A673 (cell line): ENCODE measurements around the gene FLOT2. TPM values are rescaled to one million over a fixed set of nuclear protein-coding genes. Genes with fewer than 3 reads are reported as not detected.

Experiments used
- BruUV-seq: library from RNA; stranded (reverse); fragments of 400-500 nt; replicated peaks from 2 replicates; lab custom pipeline; 2021; lab: Mats Ljungman, UMichigan
- CTCF ChIA-PET: fragments of 300-600 bp; sonication (Branson Sonifier 250); formaldehyde crosslinking; loops from one replicate; lab custom pipeline; 2022; ENCODE audit warnings: antibody characterized with exemption; lab: Charles Lee
- POLR2A ChIA-PET: fragments of 300-600 bp; sonication (Branson Sonifier 250); formaldehyde crosslinking; loops from one replicate; lab custom pipeline; 2022; ENCODE audit warnings: antibody characterized with exemption; ENCODE audit not compliant: low non-redundant PET; lab: Charles Lee
- DNase-seq: peaks from one replicate; pipeline ENCODE4 v3.0.0-alpha.2; 2015; ENCODE audit warnings: low spot score
- H3K27ac ChIP-seq: fragments of 200-600 bp; sonication (generic); 2 replicates; pipeline ENCODE4 v1.5.1; 2016; ENCODE audit warnings: mixed run types, low read depth, mild to moderate bottlenecking, mixed read lengths, antibody characterized with exemption, low read length; ENCODE audit not compliant: poor library complexity, severe bottlenecking
- H3K27me3 ChIP-seq: fragments of 200-600 bp; sonication (generic); replicated peaks from 2 replicates; pipeline ENCODE4 v1.6.1; 2017; ENCODE audit warnings: mixed run types, low read depth, mild to moderate bottlenecking, mixed read lengths, antibody characterized with exemption, low read length; ENCODE audit not compliant: insufficient read depth, poor library complexity
- H3K36me3 ChIP-seq: fragments of 200-600 bp; sonication (generic); 2 replicates; pipeline ENCODE4 v1.6.1; 2016; ENCODE audit warnings: mixed run types, mild to moderate bottlenecking, mixed read lengths, antibody characterized with exemption, low read length; ENCODE audit not compliant: insufficient read depth, poor library complexity, severe bottlenecking
- H3K4me1 ChIP-seq: fragments of 200-600 bp; sonication (generic); 2 replicates; pipeline ENCODE4 v1.6.1; 2017; ENCODE audit warnings: mixed run types, mild to moderate bottlenecking, mixed read lengths, antibody characterized with exemption, low read length; ENCODE audit not compliant: insufficient read depth, poor library complexity, severe bottlenecking
- H3K4me3 ChIP-seq: fragments of 200-600 bp; sonication (generic); 2 replicates; pipeline ENCODE4 v1.5.1; 2016; ENCODE audit warnings: low read depth, mixed run types, mild to moderate bottlenecking, mixed read lengths, low read length; ENCODE audit not compliant: poor library complexity, severe bottlenecking
- H3K9me3 ChIP-seq: fragments of 200-600 bp; sonication (generic); 2 replicates; pipeline ENCODE4 v1.6.1; 2016; ENCODE audit warnings: mixed run types, low read depth, mild to moderate bottlenecking, mixed read lengths, antibody characterized with exemption, low read length; ENCODE audit not compliant: poor library complexity, severe bottlenecking
- EZH2 ChIP-seq: fragments of 200-600 bp; sonication (generic); IDR thresholded peaks from 2 replicates; pipeline ENCODE4 v1.6.1; 2017; ENCODE audit warnings: borderline replicate concordance, low read depth, mild to moderate bottlenecking, mixed read lengths, antibody characterized with exemption, low read length; ENCODE audit not compliant: poor library complexity, severe bottlenecking
- intact Hi-C: fragments of 100-400 bp; cut with micrococcal nuclease; formaldehyde crosslinking; loops from one replicate; pipeline ENCODE4 v1.10.0; 2022; ENCODE audit not compliant: unreplicated experiment
- total RNA-seq: library from RNA; stranded (reverse); gene quantifications from 2 replicates; pipeline ENCODE4 v1.2.3, GENCODE V29; 2021
- TF ChIP-seq, protein P1 (sequence below): fragments of 300-800, 200-600 bp; sonication (generic); conservative IDR thresholded peaks from 2 replicates; pipeline ENCODE4 v1.5.1; 2017; ENCODE audit warnings: low read depth, mild to moderate bottlenecking, antibody characterized with exemption, low read length, moderate library complexity, mixed read lengths

Gene FLOT2
- total RNA-seq, 1 experiment from 2014 or later, result 79.1 TPM

DNA sequence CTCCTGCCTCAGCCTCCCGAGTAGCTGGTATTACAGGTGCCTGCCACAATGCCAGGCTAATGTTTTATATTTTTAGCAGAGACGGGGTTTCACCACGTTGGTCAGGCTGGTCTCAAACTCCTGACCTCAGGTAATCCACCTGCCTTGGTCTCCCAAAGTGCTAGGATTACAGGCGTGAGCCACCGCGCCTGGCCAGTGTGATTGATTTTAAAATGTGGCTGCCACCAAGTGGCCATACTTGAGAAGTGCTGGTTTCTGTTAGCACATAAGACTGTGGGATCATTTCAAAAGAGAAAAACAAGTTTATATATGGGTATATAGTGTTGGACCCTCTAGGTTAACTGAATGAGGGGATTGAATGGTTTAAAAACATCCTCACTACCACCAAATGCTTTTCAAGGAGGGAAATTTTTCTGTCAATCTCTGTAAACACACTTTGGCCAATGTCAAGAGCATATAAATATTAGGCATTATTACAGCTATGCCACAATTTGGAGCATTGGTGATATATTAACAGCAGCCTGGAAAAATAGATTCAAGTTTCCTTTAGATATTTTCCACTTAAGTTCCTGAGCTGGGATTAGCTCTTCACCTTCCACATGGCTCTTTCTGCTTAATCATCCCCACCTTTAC is 18.9 kb upstream of the FLOT2 start:
- ChIA-PET POLR2A (interaction anchor here (0.6 kb wide), 1 partner anchor 195 kb away, joined by 8 read pairs; no protein-coding TSS in a partner anchor), CTCF (interaction anchor here (0.7 to 2.3 kb wide), 4 partner anchors 94 to 190 kb away, joined by 3 to 13 read pairs (median 4); partner anchors contain the start of gene TLCD1)
- Histone ChIP-seq H3K4me3 (no peak overlapping the region), H3K4me1 (no peaks in the 10 kb centered on the region), H3K36me3 (peaks cover 95% of the 10 kb centered on the region), H3K27me3 (no peaks in the 10 kb centered on the region), H3K27ac (no peak overlapping the region), H3K9me3 (no peaks in the 10 kb centered on the region)
- TF ChIP-seq, protein P1, sequence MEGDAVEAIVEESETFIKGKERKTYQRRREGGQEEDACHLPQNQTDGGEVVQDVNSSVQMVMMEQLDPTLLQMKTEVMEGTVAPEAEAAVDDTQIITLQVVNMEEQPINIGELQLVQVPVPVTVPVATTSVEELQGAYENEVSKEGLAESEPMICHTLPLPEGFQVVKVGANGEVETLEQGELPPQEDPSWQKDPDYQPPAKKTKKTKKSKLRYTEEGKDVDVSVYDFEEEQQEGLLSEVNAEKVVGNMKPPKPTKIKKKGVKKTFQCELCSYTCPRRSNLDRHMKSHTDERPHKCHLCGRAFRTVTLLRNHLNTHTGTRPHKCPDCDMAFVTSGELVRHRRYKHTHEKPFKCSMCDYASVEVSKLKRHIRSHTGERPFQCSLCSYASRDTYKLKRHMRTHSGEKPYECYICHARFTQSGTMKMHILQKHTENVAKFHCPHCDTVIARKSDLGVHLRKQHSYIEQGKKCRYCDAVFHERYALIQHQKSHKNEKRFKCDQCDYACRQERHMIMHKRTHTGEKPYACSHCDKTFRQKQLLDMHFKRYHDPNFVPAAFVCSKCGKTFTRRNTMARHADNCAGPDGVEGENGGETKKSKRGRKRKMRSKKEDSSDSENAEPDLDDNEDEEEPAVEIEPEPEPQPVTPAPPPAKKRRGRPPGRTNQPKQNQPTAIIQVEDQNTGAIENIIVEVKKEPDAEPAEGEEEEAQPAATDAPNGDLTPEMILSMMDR, result peak; percentile 73
- TF ChIP-seq EZH2, result no peak
- BruUV-seq, result no TSS peak
- peak; percentile 60 for DNase-seq
- intact Hi-C loops, result loop anchor here (2.0 kb wide), 1 partner anchor 192 kb away; no protein-coding TSS in a partner anchor

DNA sequence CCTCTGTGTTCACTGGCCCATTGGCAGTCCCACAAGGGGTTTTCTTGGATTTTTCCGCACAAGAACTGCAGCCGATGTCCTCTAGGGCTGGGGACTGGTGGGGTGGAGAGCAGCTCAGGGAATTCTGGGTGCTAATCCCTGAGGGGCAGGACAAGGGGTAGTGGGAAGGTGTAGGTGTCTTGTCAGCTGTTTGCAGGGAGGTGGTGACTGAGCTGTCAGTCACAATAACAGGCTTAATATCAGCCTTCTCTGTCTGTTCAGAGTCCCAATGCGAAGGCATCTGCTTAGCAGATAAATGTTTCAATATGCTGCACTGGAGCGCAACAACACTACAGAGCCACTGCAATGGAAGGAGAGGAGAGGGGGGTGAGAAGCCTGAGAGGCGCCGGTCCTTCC is 15.4 kb upstream of the FLOT2 start:
- TF ChIP-seq, protein P1, result no peak
- no peak for TF ChIP-seq EZH2
- Histone ChIP-seq H3K27me3 (no peaks in the 10 kb centered on the region), H3K27ac (no peak overlapping the region), H3K9me3 (no peaks in the 10 kb centered on the region), H3K4me1 (peaks cover 5% of the 10 kb centered on the region), H3K36me3 (peaks cover 98% of the 10 kb centered on the region), H3K4me3 (no peak overlapping the region)
- POLR2A ChIA-PET, result no interaction called here
- intact Hi-C loops, result no loop called here
- CTCF ChIA-PET, result interaction anchor here (0.8 to 1.4 kb wide), 5 partner anchors 15 to 211 kb away, joined by 3 to 5 read pairs (median 4); partner anchors contain the start of gene TLCD1
- no TSS peak for BruUV-seq
- no peak for DNase-seq

DNA sequence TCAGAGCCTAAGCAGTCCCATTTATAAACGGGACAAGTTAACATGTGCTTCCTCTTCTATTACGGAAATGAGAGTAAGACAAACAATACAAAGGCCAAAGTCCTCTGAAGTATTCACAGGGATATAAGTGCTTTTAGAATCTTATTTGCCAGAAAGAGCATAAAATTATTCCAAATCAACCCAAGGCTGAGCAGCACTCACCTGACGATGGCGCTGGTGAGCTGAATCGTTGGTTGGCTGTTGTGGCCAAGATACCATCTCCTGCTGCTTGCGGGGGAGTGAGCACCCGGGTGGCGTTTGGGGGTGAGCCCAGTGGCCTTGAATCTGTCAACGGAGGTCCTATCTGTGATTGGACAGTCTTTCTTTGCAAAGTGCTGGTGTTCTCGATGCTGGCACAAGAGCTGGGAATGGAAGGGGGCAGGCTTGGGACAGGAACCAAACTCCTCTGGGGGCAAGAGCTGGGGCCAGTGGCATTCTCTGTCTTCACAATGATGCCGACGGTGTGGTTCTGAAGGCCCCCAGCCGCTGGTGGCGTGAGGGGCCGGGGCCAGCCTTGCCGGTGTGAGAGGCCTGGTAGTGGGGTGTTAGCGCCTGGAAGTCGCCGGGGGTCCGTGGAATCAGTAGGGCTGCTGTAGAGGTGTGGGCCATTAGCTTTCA is 14.9 kb upstream of the FLOT2 start:
- peaks cover 97% of the 10 kb centered on the region for H3K36me3 ChIP-seq
- intact Hi-C loops, result no loop called here
- H3K4me1 ChIP-seq, result peaks cover 5% of the 10 kb centered on the region
- no peaks in the 10 kb centered on the region for H3K27me3 ChIP-seq
- TF ChIP-seq, protein P1, result peak; percentile 75
- no peak for TF ChIP-seq EZH2
- BruUV-seq, result no TSS peak
- H3K4me3 ChIP-seq, result no peak overlapping the region
- ChIA-PET CTCF (interaction anchor here (0.6 to 1.4 kb wide), 7 partner anchors 14 to 212 kb away, joined by 3 to 6 read pairs (median 4); partner anchors contain the start of gene TLCD1), POLR2A (interaction anchor here (0.6 kb wide), 2 partner anchors 39 to 70 kb away, joined by 5 to 8 read pairs; partner anchors contain the start of genes FAM222B and PHF12)
- peak; percentile 65 for DNase-seq
- no peaks in the 10 kb centered on the region for H3K9me3 ChIP-seq
- no peak overlapping the region for H3K27ac ChIP-seq
